ENCODE measurements around the gene SRSF4.
"Not testable (repeated sequence)": the region's sequence is repeated elsewhere in the genome, so short reads cannot be mapped to it uniquely, and the experiment has no call there.

SRSF4 gene

GRCh38 chr1:29181413-29182225 lies at the start of gene SRSF4:
TSS of gene SRSF4 (minus strand) at chr1:29181900. CDS start at chr1:29181752, 148 bp downstream.
- peak; percentile 97 to 98 for DNase-seq (ENCODE audit: low read depth in 2 of 2)

- DNase-seq (ENCODE audit: low read depth in 2 of 2) = peak; percentile 94 to 98
Measured at GRCh38 chr1:29230553-29231378, 49.1 kb upstream of the SRSF4 start, which contains the start of gene MECR. TSS of gene MECR (minus strand) at chr1:29230934. CDS start at chr1:29230906, 28 bp downstream.

DNA sequence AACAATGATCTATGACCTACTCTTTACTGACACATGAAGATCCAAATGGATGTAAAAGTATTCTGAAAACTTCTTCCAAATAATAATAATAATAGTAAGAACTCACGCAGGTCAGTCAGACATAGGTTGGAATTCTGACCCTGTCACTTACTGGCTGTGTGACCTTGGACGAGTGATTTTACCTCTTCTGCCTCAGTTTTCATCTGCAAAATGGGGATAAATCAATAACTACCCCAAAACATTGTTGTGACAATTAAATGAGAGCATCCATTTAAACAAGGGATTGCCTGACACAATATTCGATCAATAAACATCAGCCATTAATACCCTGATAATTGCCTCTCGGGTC lies 48.5 kb upstream of the SRSF4 start:
- DNase-seq (ENCODE audit: low read depth in 2 of 2) = no peak

DNA sequence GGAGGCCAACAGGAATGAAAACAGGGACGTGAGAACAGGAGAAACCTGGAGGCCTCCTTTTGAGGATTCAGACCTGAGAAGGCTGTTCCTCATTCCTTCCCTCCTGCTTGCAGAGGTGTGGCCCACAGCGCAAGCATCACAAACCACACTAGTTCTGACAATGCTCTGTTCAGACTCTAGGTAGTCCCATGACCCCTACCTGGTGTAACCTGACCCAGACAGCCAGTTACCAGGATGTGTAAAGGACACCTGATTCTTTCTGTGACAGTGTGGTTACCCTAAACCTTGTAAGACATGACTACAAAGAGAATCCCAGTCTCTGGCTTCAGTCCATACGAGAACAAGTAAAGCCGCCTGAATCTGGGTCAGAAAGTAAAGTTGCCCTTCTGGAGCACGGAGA lies 45.8 kb upstream of the SRSF4 start:
- no peak for DNase-seq (ENCODE audit: low read depth in 2 of 2)

DNA sequence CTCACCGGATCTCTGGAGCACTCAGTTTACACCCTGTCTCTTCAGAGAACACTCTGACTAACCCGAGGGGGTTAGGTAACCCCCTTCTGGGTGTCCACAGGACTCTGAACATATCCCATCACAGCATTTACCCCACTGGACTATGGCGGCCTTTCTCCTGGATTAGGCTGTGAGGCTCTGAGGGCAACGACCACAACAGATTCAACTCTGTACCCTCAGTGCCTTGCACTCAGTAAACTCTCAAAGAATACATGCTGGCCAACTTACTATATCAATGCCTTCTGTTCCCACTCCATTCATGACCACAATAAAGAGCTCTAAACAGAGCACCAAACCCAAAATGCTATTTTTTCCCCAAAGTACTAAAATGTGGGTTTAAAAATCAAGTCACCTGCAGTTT lies 43.7 kb upstream of the SRSF4 start:
- DNase-seq (ENCODE audit: low read depth in 2 of 2) = no peak

DNA sequence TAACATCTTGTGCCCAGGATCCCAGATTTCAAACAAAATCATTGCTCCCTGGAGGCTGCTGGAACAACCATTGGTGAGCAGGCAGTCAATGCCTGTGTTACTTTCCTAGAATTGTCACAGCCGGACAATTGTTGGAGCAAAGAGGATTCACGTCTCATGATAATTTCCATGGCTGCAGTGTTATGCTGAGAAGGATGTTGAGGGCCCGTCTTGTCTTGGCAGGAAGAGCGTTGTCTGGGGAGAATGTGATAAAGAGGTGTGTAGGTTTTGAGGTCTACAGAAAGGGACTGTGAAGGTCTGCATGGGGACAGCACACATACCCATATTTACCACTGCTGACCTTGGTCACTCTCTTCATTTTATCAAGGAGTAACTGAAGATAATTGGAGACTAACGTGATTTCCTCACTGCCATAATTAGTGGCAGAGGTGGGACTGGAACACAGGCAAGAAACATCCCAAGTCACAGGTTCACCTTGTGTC lies 42.7 kb upstream of the SRSF4 start:
- no peak for DNase-seq (ENCODE audit: low read depth in 2 of 2)

DNA sequence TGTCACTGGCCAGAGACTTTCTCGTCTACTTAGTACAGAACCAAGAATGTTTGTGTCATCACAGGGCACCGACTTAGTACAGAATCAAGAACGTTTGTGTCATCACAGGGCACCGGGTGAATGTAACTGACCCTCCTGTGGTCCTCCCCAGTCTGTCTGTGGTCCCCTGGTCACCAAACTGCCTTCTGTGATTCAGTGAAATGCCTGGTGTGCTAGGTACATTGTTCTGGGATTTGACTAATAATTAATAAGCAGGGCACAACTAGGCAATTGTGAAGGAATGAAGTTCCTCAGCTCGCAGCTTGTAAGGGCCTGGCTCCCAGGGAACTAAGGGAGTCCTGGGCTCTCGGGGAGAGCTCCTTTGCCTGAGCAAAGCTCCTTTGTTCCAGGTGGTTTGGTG lies 41.8 kb upstream of the SRSF4 start:
- no peak for DNase-seq (ENCODE audit: low read depth in 2 of 2)

DNA sequence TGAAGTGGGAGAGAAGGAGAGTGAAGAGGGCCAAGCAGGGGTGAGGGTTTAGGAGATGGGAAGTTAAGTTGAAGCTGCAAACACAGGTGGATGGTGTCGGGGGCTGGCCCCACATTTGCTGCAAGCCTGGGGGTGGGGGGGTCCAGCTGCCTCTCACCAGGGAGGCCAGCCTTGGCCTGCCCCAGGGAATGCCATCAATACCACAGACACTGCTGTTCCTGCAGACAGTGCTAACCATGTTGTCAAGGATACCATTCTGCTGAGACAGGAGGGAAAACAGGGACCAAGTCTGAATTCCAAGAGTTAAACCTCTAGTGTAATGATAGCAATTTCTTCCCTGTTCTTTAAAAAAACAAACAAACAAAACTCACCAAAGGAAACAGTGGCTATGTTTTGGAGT lies 41.0 kb upstream of the SRSF4 start:
- DNase-seq (ENCODE audit: low read depth in 2 of 2) = no peak

GRCh38 chr1:29222260-29222659 lies 40.6 kb upstream of the SRSF4 start:
- DNase-seq (ENCODE audit: low read depth in 2 of 2) = not testable (repeated sequence)

DNA sequence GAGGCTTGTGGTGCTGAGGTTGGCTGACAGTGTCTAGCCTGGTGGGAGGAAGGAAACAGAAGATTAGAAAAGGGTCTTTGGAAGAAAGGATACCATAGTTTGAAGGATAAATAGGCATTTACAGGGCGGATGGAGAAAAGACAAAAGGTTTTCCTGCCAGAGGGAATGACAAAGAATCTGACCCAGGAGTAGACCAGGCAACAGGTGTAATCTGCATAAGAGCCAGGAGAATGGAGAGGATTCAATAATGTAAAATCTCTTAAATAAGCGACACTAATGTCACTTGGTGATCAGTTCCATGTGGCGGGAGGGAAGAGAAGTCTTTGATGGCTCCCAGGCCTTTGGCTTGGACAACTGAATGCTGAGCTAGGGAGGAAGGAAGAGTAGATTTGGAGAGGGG lies 39.6 kb upstream of the SRSF4 start:
- no peak for DNase-seq (ENCODE audit: low read depth in 2 of 2)

GRCh38 chr1:29218223-29218622 lies 36.5 kb upstream of the SRSF4 start:
- no peak for DNase-seq (ENCODE audit: low read depth in 2 of 2)

- DNase-seq (ENCODE audit: low read depth in 2 of 2) = no peak
Measured at GRCh38 chr1:29217633-29218032, 35.9 kb upstream of the SRSF4 start.

- DNase-seq (ENCODE audit: low read depth in 2 of 2) = no peak
Measured at GRCh38 chr1:29213055-29213454, 31.4 kb upstream of the SRSF4 start.

DNA sequence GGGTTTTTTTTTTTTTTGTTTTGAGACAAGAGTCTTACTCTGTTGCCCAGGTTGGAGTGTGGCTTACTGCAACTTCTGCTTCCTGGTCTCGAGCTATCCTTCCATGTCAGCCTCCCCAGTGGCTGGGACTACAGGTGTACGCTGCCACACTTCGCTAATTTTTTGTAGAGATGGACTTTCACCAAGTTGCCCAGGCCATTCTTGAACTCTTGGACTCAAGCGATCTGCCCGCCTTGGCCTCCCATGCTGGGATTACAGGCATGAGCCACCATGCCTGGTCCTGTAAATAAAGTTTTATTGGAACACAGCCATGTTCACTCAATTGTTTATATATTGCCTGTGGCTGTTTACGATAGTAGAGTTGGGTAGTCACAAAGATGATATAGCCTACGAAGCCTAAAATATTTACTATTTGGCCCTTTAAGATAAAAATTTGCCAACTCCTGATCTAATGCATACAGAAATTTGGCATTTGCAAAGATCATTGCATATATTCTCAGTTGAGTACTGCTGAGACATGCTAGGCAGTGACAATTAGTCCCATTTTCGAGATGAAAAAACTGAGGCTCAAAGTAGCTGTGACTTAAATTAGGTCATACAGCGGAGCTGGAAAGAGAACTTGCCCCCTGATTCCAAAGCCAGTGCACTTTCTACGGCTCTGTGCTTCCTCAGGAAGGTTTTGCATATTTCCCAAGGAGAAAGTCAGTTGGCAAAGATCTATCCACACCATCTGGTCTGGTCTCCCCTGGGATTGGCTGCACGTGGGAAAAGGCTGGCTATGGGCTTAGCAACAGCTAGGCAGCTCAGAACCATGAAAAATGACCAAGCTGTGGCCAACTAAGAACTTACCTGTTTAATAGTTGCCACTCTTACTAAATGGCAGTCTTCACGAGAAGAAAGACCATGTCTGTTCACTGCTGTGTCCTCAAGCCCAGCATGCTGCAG lies 29.7 kb upstream of the SRSF4 start:
- no peak for DNase-seq (ENCODE audit: low read depth in 2 of 2)

- DNase-seq (ENCODE audit: low read depth in 2 of 2) = no peak
Measured at GRCh38 chr1:29210278-29211085, 28.8 kb upstream of the SRSF4 start.

GRCh38 chr1:29209173-29209572 lies 27.5 kb upstream of the SRSF4 start:
- no peak for DNase-seq (ENCODE audit: low read depth in 2 of 2)

GRCh38 chr1:29208442-29208841 lies 26.7 kb upstream of the SRSF4 start:
- no peak for DNase-seq (ENCODE audit: low read depth in 2 of 2)

- peak; percentile 84 to 93 for DNase-seq (ENCODE audit: low read depth in 2 of 2)
Measured at GRCh38 chr1:29202584-29203340, 21.1 kb upstream of the SRSF4 start.

GRCh38 chr1:29202053-29202452 lies 20.4 kb upstream of the SRSF4 start:
- DNase-seq (ENCODE audit: low read depth in 2 of 2) = no peak

DNA sequence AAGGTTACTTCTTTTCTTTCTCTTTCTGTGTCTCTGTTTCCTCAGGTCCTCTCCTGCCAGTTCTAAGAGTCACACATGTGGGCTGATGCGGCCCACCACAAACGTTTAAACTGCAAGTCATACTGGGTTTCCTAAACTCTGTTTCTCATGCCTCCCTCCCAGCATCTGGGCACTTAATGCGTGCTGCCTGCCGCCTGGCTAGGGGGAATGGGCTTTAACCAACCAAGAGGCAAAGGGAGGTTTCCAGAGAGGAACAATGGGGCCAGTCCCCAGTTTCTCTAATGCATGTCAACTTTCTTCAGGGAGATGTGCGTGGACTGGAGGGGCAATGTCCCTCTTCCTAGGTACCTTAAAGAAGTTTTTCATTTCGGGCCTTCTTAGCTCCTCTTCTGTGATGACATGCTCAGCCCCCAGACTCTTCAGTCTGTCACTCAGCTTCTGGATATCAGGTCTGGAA lies 19.9 kb upstream of the SRSF4 start:
- no peak for DNase-seq (ENCODE audit: low read depth in 2 of 2)
